Endometrial microvascular endothelial cells (primary cell): Measurements from ENCODE around the gene DHX38. TPM values are rescaled to one million over a fixed set of nuclear protein-coding genes. Genes with fewer than 3 reads are reported as not detected.

Experiments used
- in situ Hi-C: cut with HindIII; loops from 2 replicates; pipeline ENCODE4 v1.10.0; 2017; ENCODE audit warnings: low sequenced_read_pairs, low pct_unique_long_range_greater_than_20kb; ENCODE audit errors: inconsistent ontology term
- total RNA-seq: library from RNA; depleted of rRNA; stranded (reverse); fragments of >200 nt; gene quantifications from one replicate; pipeline ENCODE4 v1.2.3, GENCODE V29; 2015; ENCODE audit errors: inconsistent ontology term

DHX38 gene
- total RNA-seq, 1 donor from 2014 or later: 39.6 TPM

DNA sequence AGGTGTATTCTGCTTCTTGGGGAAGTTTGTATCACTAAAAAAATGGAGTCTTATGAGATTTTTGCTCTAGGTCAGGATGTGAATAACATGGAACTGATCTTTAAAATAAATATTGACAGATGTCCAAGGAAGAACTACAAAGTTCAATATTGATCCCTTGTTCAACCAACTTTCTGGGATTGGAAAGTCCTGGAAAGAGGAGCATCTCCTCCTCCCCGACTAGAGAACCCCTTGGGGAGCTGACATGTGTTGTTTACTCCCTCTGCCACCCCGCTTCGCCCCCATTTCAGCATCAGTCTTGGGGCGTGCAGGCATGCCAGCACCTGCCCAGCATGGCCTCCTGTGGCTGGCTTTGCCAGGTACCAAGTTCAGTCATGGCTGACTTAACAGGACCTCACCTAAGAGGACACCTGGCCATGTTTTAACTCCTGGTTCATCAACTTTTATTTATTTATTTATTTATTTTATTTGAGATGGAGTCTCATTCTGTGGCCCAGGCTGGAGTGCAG is 44.5 kb downstream of the DHX38 start:
- in situ Hi-C loops: no loop called here

DNA sequence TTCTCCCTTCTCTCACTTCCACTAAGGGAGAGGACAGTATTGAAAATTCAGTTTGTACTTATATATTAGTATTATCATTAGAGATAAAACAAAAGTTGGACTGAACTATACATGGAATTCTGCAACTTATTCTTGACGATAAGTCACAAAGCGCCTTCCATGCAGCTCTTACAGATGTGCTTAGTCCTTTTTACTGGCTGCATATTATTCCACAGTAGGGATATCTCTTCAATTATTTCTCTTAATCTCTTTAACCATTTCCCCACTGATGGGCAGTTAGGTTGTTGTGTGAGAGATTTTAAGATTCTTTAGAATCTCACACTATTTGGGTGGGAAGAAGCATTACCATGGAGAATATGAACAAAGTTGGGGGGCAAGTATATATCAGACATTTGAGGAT is 46.3 kb downstream of the DHX38 start:
- in situ Hi-C loops: no loop called here

DNA sequence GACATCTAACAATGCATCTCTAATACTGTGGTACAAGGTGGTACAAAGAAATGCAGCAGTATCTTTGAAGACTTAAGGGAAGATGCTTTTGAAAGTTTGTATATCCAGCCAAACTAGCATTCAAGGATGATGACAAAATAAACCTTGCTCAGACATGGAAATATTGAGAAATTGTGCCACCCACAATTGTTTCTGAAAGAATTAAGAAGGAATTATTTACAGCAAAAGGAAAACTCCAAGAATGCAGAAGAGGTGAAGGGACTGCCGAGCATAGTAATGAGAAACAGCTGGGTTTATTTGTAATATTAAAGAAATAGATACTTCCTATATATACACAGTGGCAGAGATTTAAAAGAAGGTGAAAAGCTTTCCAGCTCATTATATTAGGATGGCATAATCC is 48.8 kb downstream of the DHX38 start:
- in situ Hi-C loops: no loop called here

DNA sequence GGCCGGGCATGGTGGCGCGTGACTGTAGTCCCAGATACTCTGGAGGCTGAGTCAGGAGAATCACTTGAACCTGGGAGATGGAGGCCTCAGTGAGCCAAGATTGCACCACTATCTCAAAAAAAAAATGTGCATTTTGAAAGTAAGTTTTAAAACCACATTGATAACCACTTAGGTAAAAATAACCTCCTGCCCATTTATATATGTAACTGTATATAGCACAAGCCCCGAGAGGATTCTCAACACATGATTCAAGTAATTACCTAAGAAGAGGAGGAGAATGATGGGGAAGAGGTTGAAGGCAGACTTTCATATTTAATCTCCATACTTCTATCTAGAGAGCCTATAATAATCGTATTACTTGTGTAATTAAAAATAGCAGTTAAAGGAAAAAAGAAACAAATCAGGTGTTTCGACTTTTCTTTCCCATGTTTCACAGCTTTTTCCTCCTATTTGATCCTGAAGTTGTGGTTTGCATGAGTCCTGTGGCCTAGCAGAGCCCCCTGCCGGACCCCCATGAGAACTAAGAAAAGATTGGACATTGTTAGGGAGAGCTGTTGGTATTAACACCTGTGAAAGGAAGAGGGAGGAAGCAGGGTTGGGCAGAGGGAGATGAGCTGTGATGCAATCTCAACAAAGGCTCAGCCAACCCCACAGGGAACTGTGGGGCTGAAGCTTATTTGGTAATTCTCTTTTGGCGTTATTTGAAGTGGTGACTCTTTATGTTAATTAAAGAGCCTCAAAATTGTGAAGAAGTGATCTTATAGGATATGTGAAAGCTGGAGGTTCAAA is 56.2 kb downstream of the DHX38 start:
- in situ Hi-C loops: no loop called here

DNA sequence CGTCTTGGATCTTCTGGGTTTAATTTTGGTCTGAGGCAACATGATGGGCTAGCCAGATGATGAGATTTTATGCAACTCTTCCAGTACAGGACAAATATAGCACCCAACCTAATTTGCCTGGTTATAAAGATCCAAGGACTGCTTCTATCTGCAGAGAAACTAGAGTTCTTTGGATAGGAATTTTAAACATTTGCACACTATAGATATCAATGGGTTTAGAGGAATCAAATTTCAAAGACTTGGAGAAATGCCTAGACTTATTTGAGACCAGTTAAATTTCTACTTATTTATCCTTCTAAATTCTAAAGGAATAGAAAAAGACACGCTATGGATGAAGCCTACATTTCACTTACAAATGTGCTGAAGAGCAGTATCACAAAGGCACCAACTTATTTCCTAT is 65.7 kb downstream of the DHX38 start:
- in situ Hi-C loops: no loop called here

DNA sequence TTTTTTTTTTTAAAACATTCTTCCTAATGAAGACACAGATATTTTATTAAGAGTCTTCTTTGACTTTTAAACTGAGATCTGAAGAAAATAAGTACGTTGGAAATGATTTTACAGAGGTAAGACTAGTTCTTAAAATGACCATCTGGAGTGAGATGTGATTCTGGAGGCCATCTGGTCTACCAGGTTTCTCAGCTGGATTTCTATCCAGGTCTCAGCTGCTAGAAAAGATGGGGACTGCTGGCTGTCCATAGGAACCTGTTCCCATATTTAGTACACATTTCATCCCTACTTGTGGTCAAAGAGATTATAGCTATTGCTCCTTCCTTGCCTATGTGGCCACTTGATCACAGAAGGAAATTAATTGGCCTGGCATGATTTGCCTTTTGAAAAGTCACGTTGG is 66.2 kb downstream of the DHX38 start:
- in situ Hi-C loops: no loop called here

DNA sequence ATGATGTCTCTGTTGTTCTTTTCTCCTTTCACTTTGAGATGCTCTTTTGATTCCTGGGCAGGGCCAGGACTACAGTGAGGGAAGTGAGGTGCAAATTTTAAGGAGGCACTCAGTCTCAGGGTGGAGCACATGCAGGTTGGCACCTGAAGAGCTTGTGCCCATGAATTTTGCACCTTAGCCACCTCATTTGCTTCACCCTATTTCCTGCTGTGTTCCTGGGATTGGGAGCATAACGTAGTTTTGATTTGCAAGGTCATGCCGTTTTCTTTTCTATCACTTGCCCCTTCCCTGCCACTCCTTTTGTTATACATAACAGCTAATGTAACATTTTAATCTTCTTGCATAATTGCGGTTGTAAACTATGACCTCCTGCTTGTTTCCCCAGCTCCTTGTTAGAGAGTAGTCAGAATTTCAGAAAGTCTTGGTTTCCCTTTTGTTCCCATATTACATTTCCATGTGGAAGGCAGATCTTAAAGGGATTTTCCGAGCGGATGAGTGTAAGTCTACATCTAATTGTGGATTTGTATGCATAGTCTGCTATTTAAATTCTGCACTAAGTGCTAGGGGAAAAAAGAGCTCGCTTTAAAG is 68.6 kb downstream of the DHX38 start:
- in situ Hi-C loops: no loop called here

Other genes with a start within 250 kb of the DHX38 start
- gene ATXN1L, start 247.9 kb upstream of the DHX38 start, total RNA-seq: 14.0 TPM
- gene ZNF821, start 209.7 kb upstream of the DHX38 start, total RNA-seq: 10.5 TPM
- 204 TPM for gene IST1, start 198.3 kb upstream of the DHX38 start, total RNA-seq
- not detected for gene PKD1L3, start 93.4 kb upstream of the DHX38 start, total RNA-seq
- 8.8 TPM for gene DHODH, start 85.1 kb upstream of the DHX38 start, total RNA-seq
- gene HP, start 39.3 kb upstream of the DHX38 start, total RNA-seq: not detected
- not detected for gene HPR, start 30.6 kb upstream of the DHX38 start, total RNA-seq
- gene TXNL4B, start 227 bp upstream of the DHX38 start, total RNA-seq: 16.1 TPM
- not detected for gene PMFBP1, start 78.3 kb downstream of the DHX38 start, total RNA-seq